ENCODE results near the gene DDX28.

The DDX28 gene

GRCh38 chr16:67992661-67993206 is 30.3 kb downstream of the DDX28 start:
- TF ChIP-seq CTCF (IDR thresholded peaks at IDR 0.05; ENCODE audit: insufficient read depth, missing control alignments) = no peak
- no peak for DNase-seq (ENCODE audit: insufficient read length, low spot score)
- FAIRE-seq = no peak

GRCh38 chr16:67990018-67990386 is 33.0 kb downstream of the DDX28 start:
- no peak for DNase-seq (ENCODE audit: insufficient read length, low spot score)
- TF ChIP-seq CTCF (IDR thresholded peaks at IDR 0.05; ENCODE audit: insufficient read depth, missing control alignments) = no peak
- FAIRE-seq = no peak

DNA sequence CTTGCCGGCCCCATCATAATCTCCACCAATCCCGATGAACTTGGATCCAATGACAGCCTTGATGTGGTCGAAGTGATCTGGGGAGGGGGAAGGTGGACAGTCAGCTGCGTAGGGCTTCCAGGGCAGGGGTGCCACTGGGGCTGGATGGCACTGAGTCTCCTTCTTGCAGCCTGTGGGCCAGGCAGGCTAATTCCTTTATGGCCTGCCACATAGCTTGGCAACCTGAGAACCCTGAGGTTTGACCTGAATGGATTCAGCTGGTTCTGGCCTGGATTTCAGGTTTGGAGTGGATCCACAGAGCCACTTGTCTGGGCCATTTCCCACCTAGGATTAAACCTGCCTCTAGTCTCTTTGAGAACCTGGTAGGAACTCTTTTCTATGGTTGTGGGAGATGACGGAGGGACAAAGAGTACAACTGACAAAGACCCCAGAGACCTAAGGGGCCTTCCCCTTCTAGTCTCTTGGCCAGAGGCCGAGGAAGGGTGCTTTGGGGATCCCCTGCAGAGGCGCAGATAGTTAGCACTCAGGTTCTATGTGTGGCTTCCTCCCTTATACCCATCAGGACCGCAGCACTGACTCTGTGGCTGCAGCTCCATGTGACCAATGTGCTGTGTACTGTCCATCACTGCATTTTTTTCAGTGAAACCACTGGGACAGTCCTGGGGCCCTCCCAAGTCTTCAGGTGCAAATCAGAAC is 33.6 kb downstream of the DDX28 start:
- DNase-seq (ENCODE audit: insufficient read length, low spot score) = no peak
- FAIRE-seq = no peak
- TF ChIP-seq CTCF (IDR thresholded peaks at IDR 0.05; ENCODE audit: insufficient read depth, missing control alignments) = no peak

GRCh38 chr16:67988675-67989074 is 34.4 kb downstream of the DDX28 start:
- FAIRE-seq (no peak), DNase-seq (ENCODE audit: insufficient read length, low spot score) (no peak)
- TF ChIP-seq CTCF (IDR thresholded peaks at IDR 0.05; ENCODE audit: insufficient read depth, missing control alignments) = no peak

DNA sequence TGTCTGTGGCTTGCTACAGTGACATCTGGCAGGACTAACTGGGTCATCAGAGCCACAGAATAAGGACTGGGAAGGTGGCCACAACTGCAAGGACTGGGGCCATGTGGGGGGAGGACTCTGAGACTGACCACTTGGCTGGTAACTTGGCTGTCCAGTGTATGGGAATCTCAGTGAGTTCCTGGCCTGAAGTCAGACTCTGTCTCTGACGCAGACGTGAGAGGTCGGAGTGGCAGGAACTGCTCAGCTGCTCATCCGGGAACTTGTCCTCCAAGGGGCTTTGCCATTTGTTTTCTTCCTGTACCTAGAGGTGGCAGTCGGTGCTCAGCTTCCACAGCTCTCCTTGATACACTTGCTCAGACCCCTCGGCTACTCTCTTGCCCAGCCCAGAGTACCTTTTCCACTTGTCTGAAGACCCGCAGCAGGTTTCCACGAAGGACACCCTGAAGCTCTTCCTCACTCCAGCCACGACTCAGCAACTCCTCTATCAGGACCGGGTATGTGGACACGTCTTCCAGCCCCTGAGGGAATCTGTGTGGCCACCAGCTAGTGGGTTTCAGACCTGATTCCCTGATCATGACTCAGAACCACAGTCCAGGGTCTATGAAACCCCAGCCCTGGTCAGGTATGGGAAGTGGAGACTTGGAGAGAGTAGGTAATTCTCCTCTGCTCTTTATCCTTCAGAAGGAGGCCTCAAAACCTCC is 35.4 kb downstream of the DDX28 start:
- DNase-seq (ENCODE audit: insufficient read length, low spot score) (no peak), FAIRE-seq (no peak)
- TF ChIP-seq CTCF (IDR thresholded peaks at IDR 0.05; ENCODE audit: insufficient read depth, missing control alignments) = no peak

DNA sequence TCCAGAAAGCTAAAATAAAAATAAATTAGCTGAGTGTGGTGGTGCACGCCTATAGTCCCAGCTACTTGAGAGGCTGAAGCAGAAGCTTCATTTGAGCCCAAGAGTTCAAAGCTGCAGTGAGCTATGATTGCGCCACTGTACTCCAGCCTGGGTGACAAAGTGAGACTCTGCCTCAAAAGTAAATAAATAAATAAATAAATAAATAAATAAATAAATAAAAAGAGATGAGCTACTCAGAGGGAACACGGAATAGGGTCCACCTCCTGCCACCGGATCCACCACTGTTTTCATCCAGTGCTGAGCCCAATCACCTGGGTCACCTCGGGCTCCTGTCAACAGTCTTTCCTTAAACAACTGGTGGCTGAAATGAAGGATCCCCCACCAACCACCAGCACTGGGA is 36.1 kb downstream of the DDX28 start:
- no peak for FAIRE-seq

More for the DNA sequence above, 36.1 kb downstream of the DDX28 start:
- TF ChIP-seq CTCF (IDR thresholded peaks at IDR 0.05; ENCODE audit: insufficient read depth, missing control alignments) = no peak
- no peak for DNase-seq (ENCODE audit: insufficient read length, low spot score)
